Measurements from ENCODE around the gene PGAM5.

DNA sequence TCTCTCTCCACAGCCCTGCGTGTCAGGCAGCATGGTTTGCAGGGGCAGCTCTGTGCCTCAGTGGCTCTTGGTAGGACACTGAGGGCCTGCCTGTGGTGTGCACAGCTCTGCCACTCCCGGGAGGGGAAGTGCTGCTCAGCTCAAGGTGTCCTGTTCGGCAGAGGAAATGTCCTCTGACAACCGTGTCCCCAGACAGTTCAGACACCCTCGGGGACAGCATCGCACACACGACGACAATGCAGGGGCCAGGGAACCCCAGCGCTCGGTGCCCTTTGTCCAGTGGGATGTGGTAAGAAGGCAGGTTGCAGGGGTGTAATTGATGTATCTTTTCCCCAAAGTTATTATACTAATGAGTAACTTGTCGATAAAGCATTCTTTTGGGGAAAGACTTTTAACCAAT is 36.8 kb downstream of the PGAM5 start:
- TF ChIP-seq, protein P1, sequence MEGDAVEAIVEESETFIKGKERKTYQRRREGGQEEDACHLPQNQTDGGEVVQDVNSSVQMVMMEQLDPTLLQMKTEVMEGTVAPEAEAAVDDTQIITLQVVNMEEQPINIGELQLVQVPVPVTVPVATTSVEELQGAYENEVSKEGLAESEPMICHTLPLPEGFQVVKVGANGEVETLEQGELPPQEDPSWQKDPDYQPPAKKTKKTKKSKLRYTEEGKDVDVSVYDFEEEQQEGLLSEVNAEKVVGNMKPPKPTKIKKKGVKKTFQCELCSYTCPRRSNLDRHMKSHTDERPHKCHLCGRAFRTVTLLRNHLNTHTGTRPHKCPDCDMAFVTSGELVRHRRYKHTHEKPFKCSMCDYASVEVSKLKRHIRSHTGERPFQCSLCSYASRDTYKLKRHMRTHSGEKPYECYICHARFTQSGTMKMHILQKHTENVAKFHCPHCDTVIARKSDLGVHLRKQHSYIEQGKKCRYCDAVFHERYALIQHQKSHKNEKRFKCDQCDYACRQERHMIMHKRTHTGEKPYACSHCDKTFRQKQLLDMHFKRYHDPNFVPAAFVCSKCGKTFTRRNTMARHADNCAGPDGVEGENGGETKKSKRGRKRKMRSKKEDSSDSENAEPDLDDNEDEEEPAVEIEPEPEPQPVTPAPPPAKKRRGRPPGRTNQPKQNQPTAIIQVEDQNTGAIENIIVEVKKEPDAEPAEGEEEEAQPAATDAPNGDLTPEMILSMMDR (IDR thresholded peaks at IDR 0.05; ENCODE audit: poor library complexity), result no peak
- TF ChIP-seq EZH2 (IDR thresholded peaks at IDR 0.05; ENCODE audit: borderline replicate concordance), result no peak
